Trophoblast cell (in vitro differentiated cells and primary cell): ENCODE results near the gene ACOT4.
"Not testable (repeated sequence)": the region's sequence is repeated elsewhere in the genome, so short reads cannot be mapped to it uniquely, and the experiment has no call there.

ENCODE experiments used
- DNase-seq, 2 donors: peaks; one replicate each; pipeline ENCODE4 v3.0.0-alpha.2; 2016
- H2AFZ ChIP-seq: 2 replicates; pipeline ENCODE4 v1.6.1; 2013; ENCODE audit warnings: low read length, moderate library complexity, mild to moderate bottlenecking; ENCODE audit not compliant: insufficient read depth, poor library complexity
- H2AK5ac ChIP-seq: 2 replicates; pipeline ENCODE4 v1.6.1; 2013; ENCODE audit warnings: mild to moderate bottlenecking, low read length
- H2BK120ac ChIP-seq: 2 replicates; pipeline ENCODE4 v1.6.1; 2013; ENCODE audit warnings: low read length, mild to moderate bottlenecking, moderate library complexity; ENCODE audit not compliant: insufficient read depth, poor library complexity
- H2BK12ac ChIP-seq: 2 replicates; pipeline ENCODE4 v1.6.1; 2013; ENCODE audit warnings: mild to moderate bottlenecking, low read length, moderate library complexity
- H2BK5ac ChIP-seq: 2 replicates; pipeline ENCODE4 v1.6.1; 2013; ENCODE audit warnings: low read length, low read depth, moderate library complexity, mild to moderate bottlenecking; ENCODE audit not compliant: poor library complexity
- H3K14ac ChIP-seq: 2 replicates; pipeline ENCODE4 v1.6.1; 2013; ENCODE audit warnings: mild to moderate bottlenecking, low read length
- H3K18ac ChIP-seq: 2 replicates; pipeline ENCODE4 v1.6.1; 2013; ENCODE audit warnings: mild to moderate bottlenecking, low read length
- H3K23ac ChIP-seq: 2 replicates; pipeline ENCODE4 v1.6.1; 2013; ENCODE audit warnings: low read length
- H3K27ac ChIP-seq: 2 replicates; pipeline ENCODE4 v1.5.1; 2013; ENCODE audit warnings: low read depth, mild to moderate bottlenecking, inconsistent platforms, low read length, moderate library complexity
- H3K27me3 ChIP-seq: 2 replicates; pipeline ENCODE4 v1.6.1; 2013; ENCODE audit warnings: inconsistent platforms, mild to moderate bottlenecking, low read length, moderate library complexity; ENCODE audit not compliant: insufficient read depth
- H3K36me3 ChIP-seq, 2 experiments: 1 replicate in 1 of 2; 2 replicates in 1 of 2; pipeline ENCODE4 v1.6.1; 2013; ENCODE audit warnings: low read length in 2 of 2, mild to moderate bottlenecking in 2 of 2, moderate library complexity in 1 of 2; ENCODE audit not compliant: insufficient read depth in 2 of 2, control insufficient read depth in 1 of 2
- H3K4ac ChIP-seq: 2 replicates; pipeline ENCODE4 v1.6.1; 2013; ENCODE audit warnings: low read depth, mild to moderate bottlenecking, low read length, moderate library complexity
- H3K4me1 ChIP-seq, 2 experiments: 1 replicate in 1 of 2; 2 replicates in 1 of 2; pipeline ENCODE4 v1.6.1; 2013; ENCODE audit warnings: low read length in 2 of 2, mild to moderate bottlenecking in 2 of 2, moderate library complexity in 1 of 2; ENCODE audit not compliant: insufficient read depth in 2 of 2, control insufficient read depth in 1 of 2
- H3K4me2 ChIP-seq: 2 replicates; pipeline ENCODE4 v1.6.1; 2013; ENCODE audit warnings: inconsistent platforms, mild to moderate bottlenecking, low read length, moderate library complexity
- H3K4me3 ChIP-seq: 2 replicates; pipeline ENCODE4 v1.5.1; 2013; ENCODE audit warnings: mild to moderate bottlenecking, low read depth, low read length, inconsistent platforms
- H3K79me1 ChIP-seq: one replicate; pipeline ENCODE4 v1.6.1; 2013; ENCODE audit warnings: low read length
- H3K79me2 ChIP-seq: 2 replicates; pipeline ENCODE4 v1.6.1; 2013; ENCODE audit warnings: low read length, mild to moderate bottlenecking; ENCODE audit not compliant: control insufficient read depth, insufficient read depth, poor library complexity
- H3K9ac ChIP-seq: 2 replicates; pipeline ENCODE4 v1.6.1; 2013; ENCODE audit warnings: mild to moderate bottlenecking, low read length
- H3K9me3 ChIP-seq: 2 replicates; pipeline ENCODE4 v1.6.1; 2013; ENCODE audit warnings: low read depth, mild to moderate bottlenecking, control low read depth, inconsistent platforms, low read length; ENCODE audit not compliant: insufficient read depth
- H4K12ac ChIP-seq: 2 replicates; pipeline ENCODE4 v1.6.1; 2013; ENCODE audit warnings: low read depth, mild to moderate bottlenecking, low read length, moderate library complexity
- H4K8ac ChIP-seq: 2 replicates; pipeline ENCODE4 v1.6.1; 2013; ENCODE audit warnings: low read depth, mild to moderate bottlenecking, low read length, moderate library complexity
- H4K91ac ChIP-seq: one replicate; pipeline ENCODE4 v1.6.1; 2013; ENCODE audit warnings: low read depth, mild to moderate bottlenecking, low read length, moderate library complexity
- WGBS: extraction: QIAGEN DNeasy Blood & Tissue Kit; methylation state at CpG from one replicate; pipeline ENCODE4 v1.1.7; 2013; ENCODE audit warnings: missing lambda C conversion rate; ENCODE audit not compliant: insufficient read length, insufficient coverage; ENCODE audit errors: extremely low coverage; 5-methylcytosine and 5-hydroxymethylcytosine counted together

The ACOT4 gene

GRCh38 chr14:73562256-73562655, 29.4 kb upstream of the ACOT4 start:
- H3K9me3 ChIP-seq, H3K79me1 ChIP-seq, H2BK12ac ChIP-seq: not testable (repeated sequence)

DNA sequence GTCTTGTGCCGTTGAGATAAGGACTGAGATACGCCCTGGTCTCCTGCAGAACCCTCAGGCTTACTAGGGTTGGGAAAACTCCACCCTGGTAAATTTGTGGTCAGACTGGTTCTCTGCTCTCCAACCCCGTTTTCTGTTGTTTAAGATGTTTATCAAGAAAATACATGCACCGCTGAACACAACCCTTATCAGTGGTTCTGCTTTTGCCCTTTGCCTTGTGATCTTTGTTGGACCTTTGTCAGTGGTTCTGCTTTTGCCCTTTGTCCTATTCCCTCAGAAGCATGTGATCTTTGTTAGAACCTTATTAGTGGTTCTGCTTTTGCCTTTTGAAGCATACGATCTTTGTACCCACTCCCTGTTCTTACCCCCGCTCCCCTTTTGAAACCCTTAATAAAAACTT, 29.0 kb upstream of the ACOT4 start:
- not testable (repeated sequence) for H3K4me1 ChIP-seq, H2AFZ ChIP-seq, H3K36me3 ChIP-seq, H3K4me3 ChIP-seq, H3K79me1 ChIP-seq, H4K91ac ChIP-seq, H3K79me2 ChIP-seq, H3K4ac ChIP-seq, H4K12ac ChIP-seq, H2BK12ac ChIP-seq, H3K18ac ChIP-seq, H3K9ac ChIP-seq, H3K27me3 ChIP-seq, H3K4me2 ChIP-seq, H3K14ac ChIP-seq, H4K8ac ChIP-seq, H2AK5ac ChIP-seq, H2BK5ac ChIP-seq, H3K27ac ChIP-seq, H3K23ac ChIP-seq, H3K9me3 ChIP-seq, H2BK120ac ChIP-seq
- DNase-seq = peak; percentile 70 to 81
- no CpG with 5 or more reads among the region's 6 CpGs for WGBS

More at GRCh38 chr14:73562256-73562655, 29.4 kb upstream of the ACOT4 start:
- H3K4me1 ChIP-seq, H3K4me3 ChIP-seq, H3K4ac ChIP-seq, H3K36me3 ChIP-seq, H2BK120ac ChIP-seq, H2AFZ ChIP-seq, H4K91ac ChIP-seq, H3K14ac ChIP-seq, H3K27ac ChIP-seq, H3K18ac ChIP-seq, H2AK5ac ChIP-seq, DNase-seq, H3K79me2 ChIP-seq, H3K27me3 ChIP-seq, H2BK5ac ChIP-seq, H4K12ac ChIP-seq, H3K4me2 ChIP-seq, H3K9ac ChIP-seq, H3K23ac ChIP-seq, H4K8ac ChIP-seq: not testable (repeated sequence)
- WGBS = no CpG with 5 or more reads among the region's 7 CpGs

GRCh38 chr14:73566431-73566830, 25.2 kb upstream of the ACOT4 start:
- not testable (repeated sequence) for H3K14ac ChIP-seq, H2BK12ac ChIP-seq, H3K27me3 ChIP-seq, H2AFZ ChIP-seq, H3K18ac ChIP-seq, DNase-seq, H3K23ac ChIP-seq, H4K8ac ChIP-seq, H3K9me3 ChIP-seq, H3K4ac ChIP-seq, H3K36me3 ChIP-seq, H2BK5ac ChIP-seq, H3K4me2 ChIP-seq, H4K12ac ChIP-seq, H3K4me3 ChIP-seq, H2BK120ac ChIP-seq, H3K79me2 ChIP-seq, H3K27ac ChIP-seq, H2AK5ac ChIP-seq, H4K91ac ChIP-seq, H3K9ac ChIP-seq
- Histone ChIP-seq H3K79me1 (peaks cover 11% of the 10 kb centered on the region), H3K4me1 (peaks cover 8 to 12% of the 10 kb centered on the region in 2 experiments)
- no CpG with 5 or more reads among the region's 18 CpGs for WGBS

DNA sequence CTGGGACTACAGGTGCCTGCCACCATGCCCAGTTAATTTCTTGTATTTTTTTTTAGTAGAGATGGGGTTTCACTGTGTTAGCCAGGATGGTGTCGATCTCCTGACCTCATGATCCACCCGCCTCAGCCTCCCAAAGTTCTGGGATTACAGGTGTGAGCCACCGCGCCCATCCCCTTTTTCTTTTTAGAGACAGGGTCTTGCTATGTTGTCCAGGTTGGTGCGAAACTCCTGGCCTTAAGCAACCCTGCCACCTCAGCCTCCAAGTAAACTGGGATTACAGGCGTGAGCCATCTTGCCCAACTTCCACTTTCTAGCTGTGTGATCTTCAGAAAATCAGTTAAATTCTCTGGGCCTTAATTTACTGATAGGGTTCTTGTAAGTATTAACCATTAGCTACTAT, 24.7 kb upstream of the ACOT4 start:
- H3K9ac ChIP-seq, H2BK12ac ChIP-seq, H3K4me2 ChIP-seq, H3K4ac ChIP-seq, H4K12ac ChIP-seq, H3K23ac ChIP-seq, H3K27me3 ChIP-seq, H3K4me3 ChIP-seq, DNase-seq, H3K27ac ChIP-seq, H3K9me3 ChIP-seq, H4K91ac ChIP-seq, H2AFZ ChIP-seq, H3K79me2 ChIP-seq, H2BK5ac ChIP-seq, H2AK5ac ChIP-seq, H3K14ac ChIP-seq, H4K8ac ChIP-seq, H3K36me3 ChIP-seq, H2BK120ac ChIP-seq: not testable (repeated sequence)
- whole genome bisulfite sequencing = no CpG with 5 or more reads among the region's 6 CpGs
- H3K18ac ChIP-seq = peak overlapping the region; percentile 42
- H3K4me1 ChIP-seq = peaks cover 8 to 12% of the 10 kb centered on the region in 2 experiments
- peaks cover 11% of the 10 kb centered on the region for H3K79me1 ChIP-seq
